GM23338 (cell line): ENCODE data around the gene ZZZ3. TPM values are rescaled to one million over a fixed set of nuclear protein-coding genes. Genes with fewer than 3 reads are reported as not detected.

Experiments
- CREB1 ChIP-seq: fragments of 250-450 bp; sonication (Bioruptor Pico); IDR thresholded peaks from 2 replicates; pipeline ENCODE4 v1.5.0; 2020; ENCODE audit warnings: low read depth, mild to moderate bottlenecking, moderate library complexity
- EZH2 ChIP-seq: fragments of 200-600 bp; sonication (generic); IDR thresholded peaks from one replicate; pipeline ENCODE4 v1.8.0; 2017; ENCODE audit warnings: antibody characterized with exemption, mild to moderate bottlenecking, low read depth; ENCODE audit not compliant: unreplicated experiment
- JUNB ChIP-seq: IDR thresholded peaks from one replicate; pipeline ENCODE4 v1.6.1; 2016; ENCODE audit warnings: antibody characterized with exemption; ENCODE audit not compliant: unreplicated experiment
- POLR2AphosphoS5 ChIP-seq: IDR thresholded peaks from 2 replicates; pipeline ENCODE4 v1.6.1; 2016; ENCODE audit warnings: antibody characterized with exemption, low read depth
- polyA plus RNA-seq: library from polyadenylated mRNA; unstranded; fragments of >200 nt; fragmentation: Nextera tagmentation; extraction: Ambion mirVana; gene quantifications from 2 replicates; pipeline ENCODE4 v1.2.1, GENCODE V29; 2016
- total RNA-seq: library from RNA; depleted of rRNA; stranded (reverse); fragments of >200 nt; shearing (Covaris generic); gene quantifications from 2 replicates; pipeline ENCODE4 v1.2.3, GENCODE V29; 2014
- TF ChIP-seq, protein P1 (sequence below): fragments of 250-450 bp; sonication (Bioruptor Pico); IDR thresholded peaks from 2 replicates; pipeline ENCODE4 v1.5.0; 2020; ENCODE audit warnings: mild to moderate bottlenecking, moderate library complexity
- TF ChIP-seq, protein P2 (sequence below): IDR thresholded peaks from one replicate; pipeline ENCODE4 v1.6.1; 2018; ENCODE audit warnings: antibody characterized with exemption; ENCODE audit not compliant: unreplicated experiment
- TF ChIP-seq, protein P3 (sequence below), 2 experiments: fragments of 200-600 bp in 1 of 2; sonication (generic) in 1 of 2; conservative IDR thresholded peaks; 2 replicates each; pipeline versions ENCODE4 v1.5.1 to v1.6.1; 2016 to 2017; ENCODE audit warnings: antibody characterized with exemption in 2 of 2, low read depth in 2 of 2, mild to moderate bottlenecking in 2 of 2, moderate library complexity in 1 of 2

The ZZZ3 gene
- total and polyA plus RNA-seq, 2 experiments from 2014 or later, result 33.4 to 107 TPM

DNA sequence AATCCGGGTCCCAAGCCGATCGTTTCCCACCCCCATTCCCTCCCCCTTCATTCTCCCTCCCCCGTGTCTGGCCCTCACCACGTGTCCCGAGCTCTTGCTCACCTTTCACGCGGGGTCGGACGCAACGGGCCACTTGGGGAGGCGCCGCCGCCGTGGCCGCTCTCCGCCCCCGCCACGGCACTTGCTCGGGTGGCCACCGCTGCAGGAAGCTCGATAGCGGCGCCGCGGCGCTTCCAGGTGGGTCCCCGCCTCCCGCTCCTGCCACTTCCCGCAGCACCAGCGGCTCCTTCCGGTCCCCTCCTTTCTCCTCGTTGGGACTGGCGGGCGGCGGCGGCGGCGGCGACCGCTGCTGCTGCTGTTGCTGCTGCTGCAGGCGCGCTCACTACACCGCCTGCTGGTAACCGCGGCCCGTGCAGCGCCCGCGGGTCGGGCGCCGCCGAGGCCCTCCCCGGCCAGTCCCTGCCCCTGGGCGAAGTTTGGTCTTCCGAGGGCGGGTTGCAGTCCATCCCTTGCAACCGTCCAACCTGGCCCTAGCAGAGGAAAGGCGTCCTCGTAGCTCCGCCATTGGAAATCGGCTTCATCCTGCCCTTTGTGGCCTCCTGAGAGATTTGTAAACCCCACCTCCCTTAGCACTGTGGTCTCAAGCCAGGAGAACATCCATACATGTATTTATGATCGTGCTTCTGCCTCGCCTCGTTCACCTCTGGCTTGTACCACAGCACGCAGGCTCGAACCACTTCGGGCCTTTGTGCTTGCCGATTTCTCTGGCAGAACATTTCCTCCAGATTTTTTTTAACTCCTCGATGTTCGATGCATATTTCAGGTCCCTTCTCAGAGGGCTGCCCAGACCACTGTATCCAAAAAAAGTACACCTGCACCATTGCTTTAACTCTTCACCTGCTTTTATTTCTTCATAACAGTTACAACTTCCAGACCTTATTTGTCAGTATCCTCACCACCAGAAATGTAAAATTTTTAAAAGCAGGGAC lies 996 bp upstream of the ZZZ3 start (continued):
- TF ChIP-seq, protein P1, sequence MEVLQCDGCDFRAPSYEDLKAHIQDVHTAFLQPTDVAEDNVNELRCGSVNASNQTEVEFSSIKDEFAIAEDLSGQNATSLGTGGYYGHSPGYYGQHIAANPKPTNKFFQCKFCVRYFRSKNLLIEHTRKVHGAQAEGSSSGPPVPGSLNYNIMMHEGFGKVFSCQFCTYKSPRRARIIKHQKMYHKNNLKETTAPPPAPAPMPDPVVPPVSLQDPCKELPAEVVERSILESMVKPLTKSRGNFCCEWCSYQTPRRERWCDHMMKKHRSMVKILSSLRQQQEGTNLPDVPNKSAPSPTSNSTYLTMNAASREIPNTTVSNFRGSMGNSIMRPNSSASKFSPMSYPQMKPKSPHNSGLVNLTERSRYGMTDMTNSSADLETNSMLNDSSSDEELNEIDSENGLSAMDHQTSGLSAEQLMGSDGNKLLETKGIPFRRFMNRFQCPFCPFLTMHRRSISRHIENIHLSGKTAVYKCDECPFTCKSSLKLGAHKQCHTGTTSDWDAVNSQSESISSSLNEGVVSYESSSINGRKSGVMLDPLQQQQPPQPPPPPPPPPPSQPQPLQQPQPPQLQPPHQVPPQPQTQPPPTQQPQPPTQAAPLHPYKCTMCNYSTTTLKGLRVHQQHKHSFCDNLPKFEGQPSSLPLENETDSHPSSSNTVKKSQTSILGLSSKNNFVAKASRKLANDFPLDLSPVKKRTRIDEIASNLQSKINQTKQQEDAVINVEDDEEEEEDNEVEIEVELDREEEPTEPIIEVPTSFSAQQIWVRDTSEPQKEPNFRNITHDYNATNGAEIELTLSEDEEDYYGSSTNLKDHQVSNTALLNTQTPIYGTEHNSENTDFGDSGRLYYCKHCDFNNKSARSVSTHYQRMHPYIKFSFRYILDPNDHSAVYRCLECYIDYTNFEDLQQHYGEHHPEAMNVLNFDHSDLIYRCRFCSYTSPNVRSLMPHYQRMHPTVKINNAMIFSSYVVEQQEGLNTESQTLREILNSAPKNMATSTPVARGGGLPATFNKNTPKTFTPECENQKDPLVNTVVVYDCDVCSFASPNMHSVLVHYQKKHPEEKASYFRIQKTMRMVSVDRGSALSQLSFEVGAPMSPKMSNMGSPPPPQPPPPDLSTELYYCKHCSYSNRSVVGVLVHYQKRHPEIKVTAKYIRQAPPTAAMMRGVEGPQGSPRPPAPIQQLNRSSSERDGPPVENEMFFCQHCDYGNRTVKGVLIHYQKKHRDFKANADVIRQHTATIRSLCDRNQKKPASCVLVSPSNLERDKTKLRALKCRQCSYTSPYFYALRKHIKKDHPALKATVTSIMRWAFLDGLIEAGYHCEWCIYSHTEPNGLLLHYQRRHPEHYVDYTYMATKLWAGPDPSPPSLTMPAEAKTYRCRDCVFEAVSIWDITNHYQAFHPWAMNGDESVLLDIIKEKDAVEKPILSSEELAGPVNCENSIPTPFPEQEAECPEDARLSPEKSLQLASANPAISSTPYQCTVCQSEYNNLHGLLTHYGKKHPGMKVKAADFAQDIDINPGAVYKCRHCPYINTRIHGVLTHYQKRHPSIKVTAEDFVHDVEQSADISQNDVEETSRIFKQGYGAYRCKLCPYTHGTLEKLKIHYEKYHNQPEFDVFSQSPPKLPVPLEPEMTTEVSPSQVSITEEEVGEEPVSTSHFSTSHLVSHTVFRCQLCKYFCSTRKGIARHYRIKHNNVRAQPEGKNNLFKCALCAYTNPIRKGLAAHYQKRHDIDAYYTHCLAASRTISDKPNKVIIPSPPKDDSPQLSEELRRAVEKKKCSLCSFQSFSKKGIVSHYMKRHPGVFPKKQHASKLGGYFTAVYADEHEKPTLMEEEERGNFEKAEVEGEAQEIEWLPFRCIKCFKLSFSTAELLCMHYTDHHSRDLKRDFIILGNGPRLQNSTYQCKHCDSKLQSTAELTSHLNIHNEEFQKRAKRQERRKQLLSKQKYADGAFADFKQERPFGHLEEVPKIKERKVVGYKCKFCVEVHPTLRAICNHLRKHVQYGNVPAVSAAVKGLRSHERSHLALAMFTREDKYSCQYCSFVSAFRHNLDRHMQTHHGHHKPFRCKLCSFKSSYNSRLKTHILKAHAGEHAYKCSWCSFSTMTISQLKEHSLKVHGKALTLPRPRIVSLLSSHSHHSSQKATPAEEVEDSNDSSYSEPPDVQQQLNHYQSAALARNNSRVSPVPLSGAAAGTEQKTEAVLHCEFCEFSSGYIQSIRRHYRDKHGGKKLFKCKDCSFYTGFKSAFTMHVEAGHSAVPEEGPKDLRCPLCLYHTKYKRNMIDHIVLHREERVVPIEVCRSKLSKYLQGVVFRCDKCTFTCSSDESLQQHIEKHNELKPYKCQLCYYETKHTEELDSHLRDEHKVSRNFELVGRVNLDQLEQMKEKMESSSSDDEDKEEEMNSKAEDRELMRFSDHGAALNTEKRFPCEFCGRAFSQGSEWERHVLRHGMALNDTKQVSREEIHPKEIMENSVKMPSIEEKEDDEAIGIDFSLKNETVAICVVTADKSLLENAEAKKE (CRISPR knock-in tag), result no peak
- TF ChIP-seq, protein P2, sequence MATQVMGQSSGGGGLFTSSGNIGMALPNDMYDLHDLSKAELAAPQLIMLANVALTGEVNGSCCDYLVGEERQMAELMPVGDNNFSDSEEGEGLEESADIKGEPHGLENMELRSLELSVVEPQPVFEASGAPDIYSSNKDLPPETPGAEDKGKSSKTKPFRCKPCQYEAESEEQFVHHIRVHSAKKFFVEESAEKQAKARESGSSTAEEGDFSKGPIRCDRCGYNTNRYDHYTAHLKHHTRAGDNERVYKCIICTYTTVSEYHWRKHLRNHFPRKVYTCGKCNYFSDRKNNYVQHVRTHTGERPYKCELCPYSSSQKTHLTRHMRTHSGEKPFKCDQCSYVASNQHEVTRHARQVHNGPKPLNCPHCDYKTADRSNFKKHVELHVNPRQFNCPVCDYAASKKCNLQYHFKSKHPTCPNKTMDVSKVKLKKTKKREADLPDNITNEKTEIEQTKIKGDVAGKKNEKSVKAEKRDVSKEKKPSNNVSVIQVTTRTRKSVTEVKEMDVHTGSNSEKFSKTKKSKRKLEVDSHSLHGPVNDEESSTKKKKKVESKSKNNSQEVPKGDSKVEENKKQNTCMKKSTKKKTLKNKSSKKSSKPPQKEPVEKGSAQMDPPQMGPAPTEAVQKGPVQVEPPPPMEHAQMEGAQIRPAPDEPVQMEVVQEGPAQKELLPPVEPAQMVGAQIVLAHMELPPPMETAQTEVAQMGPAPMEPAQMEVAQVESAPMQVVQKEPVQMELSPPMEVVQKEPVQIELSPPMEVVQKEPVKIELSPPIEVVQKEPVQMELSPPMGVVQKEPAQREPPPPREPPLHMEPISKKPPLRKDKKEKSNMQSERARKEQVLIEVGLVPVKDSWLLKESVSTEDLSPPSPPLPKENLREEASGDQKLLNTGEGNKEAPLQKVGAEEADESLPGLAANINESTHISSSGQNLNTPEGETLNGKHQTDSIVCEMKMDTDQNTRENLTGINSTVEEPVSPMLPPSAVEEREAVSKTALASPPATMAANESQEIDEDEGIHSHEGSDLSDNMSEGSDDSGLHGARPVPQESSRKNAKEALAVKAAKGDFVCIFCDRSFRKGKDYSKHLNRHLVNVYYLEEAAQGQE, result no peak
- TF ChIP-seq EZH2 (no peak), CREB1 (CRISPR knock-in tag) (peak; percentile 39; the same call in 1 of the 2 replicates), POLR2AphosphoS5 (peak; percentile 68), JUNB (no peak)
- TF ChIP-seq, protein P3, sequence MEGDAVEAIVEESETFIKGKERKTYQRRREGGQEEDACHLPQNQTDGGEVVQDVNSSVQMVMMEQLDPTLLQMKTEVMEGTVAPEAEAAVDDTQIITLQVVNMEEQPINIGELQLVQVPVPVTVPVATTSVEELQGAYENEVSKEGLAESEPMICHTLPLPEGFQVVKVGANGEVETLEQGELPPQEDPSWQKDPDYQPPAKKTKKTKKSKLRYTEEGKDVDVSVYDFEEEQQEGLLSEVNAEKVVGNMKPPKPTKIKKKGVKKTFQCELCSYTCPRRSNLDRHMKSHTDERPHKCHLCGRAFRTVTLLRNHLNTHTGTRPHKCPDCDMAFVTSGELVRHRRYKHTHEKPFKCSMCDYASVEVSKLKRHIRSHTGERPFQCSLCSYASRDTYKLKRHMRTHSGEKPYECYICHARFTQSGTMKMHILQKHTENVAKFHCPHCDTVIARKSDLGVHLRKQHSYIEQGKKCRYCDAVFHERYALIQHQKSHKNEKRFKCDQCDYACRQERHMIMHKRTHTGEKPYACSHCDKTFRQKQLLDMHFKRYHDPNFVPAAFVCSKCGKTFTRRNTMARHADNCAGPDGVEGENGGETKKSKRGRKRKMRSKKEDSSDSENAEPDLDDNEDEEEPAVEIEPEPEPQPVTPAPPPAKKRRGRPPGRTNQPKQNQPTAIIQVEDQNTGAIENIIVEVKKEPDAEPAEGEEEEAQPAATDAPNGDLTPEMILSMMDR (conservative IDR thresholded peaks at IDR 0.05; ENCODE audit: low read depth in 2 of 2), result peak; percentile 55 to 67
